Stimulated activated CD4-positive, alpha-beta T cell treated with anti-CD3 and anti-CD28 coated beads, Interleukin-4, amount 100 ng/mL, for 1 hour (primary cell): ENCODE results near the gene CLTB.
"Not testable (repeated sequence)": the region's sequence is repeated elsewhere in the genome, so short reads cannot be mapped to it uniquely, and the experiment has no call there.

Experiments
- DNase-seq: peaks from one replicate; pipeline ENCODE4 v3.0.0-alpha.2; 2020

Gene CLTB

GRCh38 chr5:176415952-176416924 is at the start of gene CLTB:
CLTB (minus strand) TSS chr5:176416539; CDS start chr5:176416363, 176 bp downstream.
- peak; percentile 94 for DNase-seq

GRCh38 chr5:176463113-176463764 is 46.9 kb upstream of the CLTB start:
- no peak for DNase-seq

GRCh38 chr5:176461349-176461748 is 45.0 kb upstream of the CLTB start:
- DNase-seq, result no peak

GRCh38 chr5:176458904-176459561 is 42.7 kb upstream of the CLTB start:
- no peak for DNase-seq

GRCh38 chr5:176454724-176455394 is 38.5 kb upstream of the CLTB start:
- DNase-seq, result no peak

- no peak for DNase-seq
Observed at GRCh38 chr5:176450077-176450476, 33.7 kb upstream of the CLTB start.

GRCh38 chr5:176447978-176448608 is 31.8 kb upstream of the CLTB start, which contains the start of gene FAF2:
FAF2 (plus strand) TSS chr5:176448385; CDS start chr5:176448408, 23 bp downstream.
- peak; percentile 95 for DNase-seq

GRCh38 chr5:176447591-176447977 is 31.2 kb upstream of the CLTB start:
- no peak for DNase-seq

- DNase-seq, result no peak
Observed at GRCh38 chr5:176446884-176447590, 30.7 kb upstream of the CLTB start.

GRCh38 chr5:176446028-176446665 is 29.8 kb upstream of the CLTB start:
- DNase-seq, result no peak

- DNase-seq, result no peak
Observed at GRCh38 chr5:176444742-176445141, 28.4 kb upstream of the CLTB start.

GRCh38 chr5:176442911-176443310 is 26.6 kb upstream of the CLTB start:
- not testable (repeated sequence) for DNase-seq

GRCh38 chr5:176441921-176442323 is 25.6 kb upstream of the CLTB start:
- no peak for DNase-seq

GRCh38 chr5:176440927-176441706 is 24.8 kb upstream of the CLTB start:
- no peak for DNase-seq

- DNase-seq, result no peak
Observed at GRCh38 chr5:176438959-176439757, 22.8 kb upstream of the CLTB start.

GRCh38 chr5:176436656-176437055 is 20.3 kb upstream of the CLTB start:
- no peak for DNase-seq

GRCh38 chr5:176432707-176433106 is 16.4 kb upstream of the CLTB start:
- no peak for DNase-seq

GRCh38 chr5:176429972-176430371 is 13.6 kb upstream of the CLTB start:
- DNase-seq, result no peak

GRCh38 chr5:176427971-176428370 is 11.6 kb upstream of the CLTB start:
- no peak for DNase-seq
